Activated naive CD8-positive, alpha-beta T cell treated with anti-CD3 and anti-CD28 coated beads, Interleukin-2, amount 10 ng/mL, durations not matched to agents 7 days and 5 days (primary cell): ENCODE results near the gene ST6GAL1. TPM values are rescaled to one million over a fixed set of nuclear protein-coding genes. Genes with fewer than 3 reads are reported as not detected.

Source experiments
- ATAC-seq: fragments of 150-1000 bp; cut with Tn5 transposase; one replicate; pipeline ENCODE4 v1.10.0; 2021; ENCODE audit warnings: low read depth, moderate library complexity
- POLR2A ChIA-PET: fragments of 350-600 bp; sonication (Branson Sonifier 250); formaldehyde crosslinking; loops from one replicate; lab custom pipeline; 2021; ENCODE audit warnings: antibody characterized with exemption; lab: Charles Lee
- DNase-seq: peaks from one replicate; pipeline ENCODE4 v3.0.0; 2021
- H3K27ac Mint-ChIP-seq: one replicate; pipeline ENCODE4 v1.8.0; 2022; ENCODE audit warnings: mild to moderate bottlenecking, mixed read lengths
- H3K27me3 Mint-ChIP-seq: one replicate; pipeline ENCODE4 v1.8.0; 2022; ENCODE audit warnings: mild to moderate bottlenecking, moderate library complexity, mixed read lengths
- H3K36me3 Mint-ChIP-seq: one replicate; pipeline ENCODE4 v1.8.0; 2021; ENCODE audit warnings: mild to moderate bottlenecking, mixed read lengths
- H3K4me1 Mint-ChIP-seq: one replicate; pipeline ENCODE4 v1.8.0; 2021; ENCODE audit warnings: mixed read lengths
- H3K4me3 Mint-ChIP-seq: one replicate; pipeline ENCODE4 v1.8.0; 2022; ENCODE audit warnings: mild to moderate bottlenecking, moderate library complexity, mixed read lengths
- H3K9me3 Mint-ChIP-seq: one replicate; pipeline ENCODE4 v1.8.0; 2021; ENCODE audit warnings: mixed read lengths
- total RNA-seq, 2 experiments: library from RNA; stranded (reverse); gene quantifications; one replicate each; pipeline ENCODE4 v1.2.3, GENCODE V29; 2021

The ST6GAL1 gene
- total RNA-seq, 2 experiments from 2014 or later = 142 to 150 TPM

DNA sequence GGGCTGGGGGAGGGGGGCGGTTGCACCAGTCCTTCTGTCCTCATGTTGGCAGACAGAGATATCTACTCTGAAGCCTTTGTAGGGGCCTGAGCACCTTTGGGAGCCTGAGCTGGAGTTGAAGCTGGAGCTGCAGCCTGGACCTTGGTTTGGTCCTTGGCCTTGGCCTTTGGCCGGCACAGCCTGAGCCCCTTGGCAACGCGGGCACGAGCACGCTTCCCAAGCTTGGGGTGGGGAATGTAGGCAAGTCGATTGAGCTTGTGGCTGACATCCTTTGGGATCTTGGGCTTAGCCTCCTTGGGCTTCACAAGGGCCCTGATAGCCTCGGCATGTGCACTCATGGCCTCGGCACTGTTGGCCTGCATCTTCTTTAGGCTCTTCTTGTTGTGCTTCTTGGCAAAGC is 8.1 kb upstream of the ST6GAL1 start:
- Mint-ChIP-seq H3K36me3 (no peaks in the 10 kb centered on the region), H3K4me1 (peaks cover 6% of the 10 kb centered on the region), H3K9me3 (no peaks in the 10 kb centered on the region), H3K4me3 (no peak overlapping the region), H3K27ac (no peak overlapping the region), H3K27me3 (peaks cover 4% of the 10 kb centered on the region)
- POLR2A ChIA-PET = interaction anchor here (0.7 kb wide), 1 partner anchor 22 kb away, joined by 4 read pairs; no protein-coding TSS in a partner anchor
- DNase-seq = no peak
- ATAC-seq = no peak

DNA sequence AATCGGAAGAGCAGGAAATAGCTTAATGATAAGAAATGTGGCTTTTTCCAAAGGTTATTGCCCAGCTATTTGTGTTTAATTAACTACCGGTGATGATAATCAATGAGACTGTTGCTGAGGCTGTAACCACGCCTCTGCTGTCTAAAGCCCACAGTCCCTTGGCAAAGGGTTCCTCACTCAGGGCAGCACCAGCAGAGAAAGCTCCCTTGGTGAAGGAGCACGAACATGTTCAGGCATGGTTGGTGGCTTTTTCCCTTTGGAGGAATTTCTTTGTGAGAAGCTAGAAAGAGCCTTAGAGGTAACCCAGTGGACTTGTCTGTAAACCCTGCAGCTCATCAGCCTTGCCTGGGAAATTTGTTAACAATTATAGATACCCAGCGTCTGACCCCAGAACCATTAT is 7.5 kb upstream of the ST6GAL1 start:
- H3K36me3 Mint-ChIP-seq = no peaks in the 10 kb centered on the region
- ATAC-seq (no peak), DNase-seq (no peak)
- POLR2A ChIA-PET = no interaction called here
- peaks cover 4% of the 10 kb centered on the region for H3K27me3 Mint-ChIP-seq
- H3K27ac Mint-ChIP-seq = no peak overlapping the region
- H3K4me1 Mint-ChIP-seq = peaks cover 3% of the 10 kb centered on the region
- H3K4me3 Mint-ChIP-seq = no peak overlapping the region
- H3K9me3 Mint-ChIP-seq = no peaks in the 10 kb centered on the region

DNA sequence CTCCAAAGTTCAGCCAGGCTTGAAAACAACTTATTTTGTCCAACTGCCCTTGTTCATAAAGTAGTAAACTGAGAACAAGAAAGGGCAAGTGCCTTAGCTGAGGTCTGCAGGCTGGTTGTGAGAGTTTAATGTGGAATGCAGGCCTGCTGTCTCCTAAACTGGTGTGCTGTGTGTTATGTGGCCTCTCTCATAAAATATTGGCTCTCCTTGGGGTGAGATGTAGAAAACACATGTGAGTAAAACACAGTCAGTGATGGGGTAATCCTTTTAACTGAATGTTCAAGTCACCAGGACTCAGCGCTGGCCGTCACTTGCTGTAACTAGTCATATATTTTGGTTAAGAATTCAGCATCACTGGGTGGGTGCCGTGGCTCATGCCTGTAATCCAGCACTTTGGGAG is 7.1 kb upstream of the ST6GAL1 start:
- ATAC-seq (no peak), DNase-seq (no peak)
- Mint-ChIP-seq H3K4me1 (no peaks in the 10 kb centered on the region), H3K36me3 (no peaks in the 10 kb centered on the region), H3K4me3 (no peak overlapping the region), H3K27ac (no peak overlapping the region), H3K9me3 (no peaks in the 10 kb centered on the region), H3K27me3 (peaks cover 4% of the 10 kb centered on the region)
- POLR2A ChIA-PET = no interaction called here

DNA sequence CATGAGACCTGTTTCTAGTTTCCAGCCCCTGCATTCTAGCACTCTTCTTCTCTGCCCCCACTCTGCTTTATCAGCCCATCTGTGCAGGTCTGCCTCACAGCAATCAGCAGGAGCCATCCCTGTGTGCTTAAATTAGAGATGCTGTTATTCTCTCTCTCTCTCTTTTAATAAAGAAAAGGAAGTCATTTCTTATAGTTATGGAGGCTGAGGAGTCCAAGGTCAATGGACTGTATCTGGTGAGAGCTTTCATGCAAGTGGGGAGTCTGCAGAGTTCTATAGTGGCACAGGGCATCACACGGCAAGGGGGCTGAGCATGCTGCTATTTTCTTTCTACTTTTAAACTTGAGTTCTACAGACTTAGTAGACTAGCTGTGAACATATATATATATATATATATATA is 4.5 kb upstream of the ST6GAL1 start:
- ATAC-seq (no peak), DNase-seq (no peak)
- peaks cover 4% of the 10 kb centered on the region for H3K27me3 Mint-ChIP-seq
- POLR2A ChIA-PET = interaction anchor here (0.6 kb wide), 2 partner anchors 13 to 104 kb away, joined by 3 read pairs; no protein-coding TSS in a partner anchor
- peaks cover 6% of the 10 kb centered on the region for H3K4me1 Mint-ChIP-seq
- H3K4me3 Mint-ChIP-seq = no peak overlapping the region
- no peaks in the 10 kb centered on the region for H3K9me3 Mint-ChIP-seq
- H3K27ac Mint-ChIP-seq = no peak overlapping the region
- no peaks in the 10 kb centered on the region for H3K36me3 Mint-ChIP-seq

DNA sequence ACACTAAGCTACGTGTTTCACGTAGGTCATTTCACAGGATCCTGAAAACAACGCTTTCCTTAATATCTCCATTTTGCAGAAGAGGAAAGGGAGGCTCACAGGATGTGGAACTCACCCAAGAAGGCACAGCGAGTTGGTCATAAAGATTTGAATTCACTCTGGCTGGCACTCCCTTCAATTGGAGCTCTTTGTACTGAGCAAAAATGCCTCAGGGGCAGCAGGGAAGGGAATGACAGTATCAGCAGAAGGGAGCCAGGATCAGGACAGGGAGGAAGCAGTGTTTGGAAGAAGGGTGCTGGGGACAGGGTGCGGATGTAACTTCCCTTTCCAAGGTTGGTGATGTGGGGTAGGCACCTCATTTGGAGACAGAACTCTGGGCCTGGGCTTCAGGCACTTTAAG is 1.1 kb upstream of the ST6GAL1 start:
- H3K27ac Mint-ChIP-seq = no peak overlapping the region
- peaks cover 4% of the 10 kb centered on the region for H3K27me3 Mint-ChIP-seq
- peaks cover 12% of the 10 kb centered on the region for H3K36me3 Mint-ChIP-seq
- DNase-seq (no peak), ATAC-seq (no peak)
- H3K9me3 Mint-ChIP-seq = no peaks in the 10 kb centered on the region
- POLR2A ChIA-PET = interaction anchor here (3.1 to 5.0 kb wide), 2 partner anchors 20 to 102 kb away, joined by 11 to 40 read pairs; no protein-coding TSS in a partner anchor
- no peak overlapping the region for H3K4me3 Mint-ChIP-seq
- H3K4me1 Mint-ChIP-seq = peaks cover 22% of the 10 kb centered on the region

DNA sequence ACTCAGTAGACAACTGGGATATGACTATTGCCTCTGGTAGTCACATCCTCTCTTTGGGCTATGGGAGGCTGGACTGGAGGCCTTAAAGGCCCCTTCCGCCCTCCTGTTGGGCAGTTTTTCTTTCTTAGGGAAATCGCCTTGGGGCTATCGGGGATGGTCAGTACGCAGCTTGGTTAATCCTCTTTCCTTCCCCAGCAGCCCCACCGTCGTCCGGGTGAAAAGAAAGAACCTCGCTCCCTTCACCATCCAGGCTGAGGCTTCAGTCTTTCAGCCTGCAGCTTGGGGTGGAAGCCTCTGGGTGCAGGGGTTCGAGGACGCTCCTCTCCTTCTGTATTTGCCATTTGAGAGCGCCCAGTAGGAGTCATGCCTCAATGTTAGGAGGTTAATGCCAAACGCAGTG is 641 bp upstream of the ST6GAL1 start:
- H3K9me3 Mint-ChIP-seq = no peaks in the 10 kb centered on the region
- H3K4me1 Mint-ChIP-seq = peaks cover 22% of the 10 kb centered on the region
- H3K4me3 Mint-ChIP-seq = peak overlapping the region; percentile 92

DNA sequence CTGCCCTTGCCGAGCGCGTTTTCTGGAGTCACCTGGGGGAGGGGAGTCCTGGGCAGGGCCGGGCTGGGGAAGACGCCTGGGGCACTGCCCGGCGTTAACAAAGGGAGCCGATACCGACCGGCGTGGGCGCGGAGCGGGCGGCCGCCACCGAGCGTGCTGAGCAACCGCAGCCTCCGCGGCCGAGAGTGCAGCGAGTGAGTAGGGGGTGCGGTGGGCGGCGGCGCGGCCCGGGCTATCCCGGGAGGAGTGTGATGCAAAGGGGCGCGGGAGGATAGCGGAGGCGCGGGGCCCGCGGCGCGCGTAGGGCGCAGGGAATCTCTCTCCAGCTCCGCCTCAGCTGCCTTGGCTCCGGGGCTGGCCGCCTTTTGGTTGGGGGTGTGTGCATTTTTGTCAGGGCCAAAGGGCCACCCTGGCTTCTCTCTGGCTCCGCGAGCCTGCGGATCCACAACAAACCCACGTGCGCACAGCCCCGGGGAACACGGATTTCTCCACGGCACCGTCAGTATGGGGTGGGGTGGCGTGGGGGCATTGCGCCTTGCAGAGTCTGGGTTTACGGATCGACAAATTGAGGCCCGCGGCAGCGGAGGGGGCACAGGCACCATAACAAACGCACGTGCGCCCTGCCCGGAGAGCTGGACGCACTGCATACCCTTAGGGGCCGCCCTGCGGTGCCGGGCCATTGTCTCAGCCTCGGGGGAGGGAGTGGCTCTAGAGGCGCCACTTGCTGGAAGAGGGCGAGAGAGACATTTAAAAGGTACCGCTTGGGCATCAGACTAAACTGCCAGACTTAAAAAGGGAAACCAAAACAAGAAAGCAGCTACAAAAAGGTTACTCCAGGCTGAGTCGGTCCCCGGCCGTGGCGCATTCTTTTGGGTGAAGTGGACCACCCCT is 560 bp downstream of the ST6GAL1 start:
- Mint-ChIP-seq H3K9me3 (peaks cover 3% of the 10 kb centered on the region), H3K27me3 (no peaks in the 10 kb centered on the region), H3K36me3 (peaks cover 22% of the 10 kb centered on the region), H3K4me3 (peak overlapping the region; percentile 92), H3K4me1 (peaks cover 24% of the 10 kb centered on the region), H3K27ac (peak overlapping the region; percentile 90)
- POLR2A ChIA-PET = interaction anchor here (0.5 to 5.0 kb wide), 28 partner anchors 11 to 1008 kb away, joined by 3 to 49 read pairs (median 4); partner anchors contain the start of genes EIF4A2 and RPL39L
- DNase-seq (peak; percentile 70), ATAC-seq (peak; percentile 71)

More for the DNA sequence above, 641 bp upstream of the ST6GAL1 start:
- ATAC-seq (no peak), DNase-seq (no peak)
- H3K36me3 Mint-ChIP-seq = peaks cover 15% of the 10 kb centered on the region
- H3K27me3 Mint-ChIP-seq = peaks cover 4% of the 10 kb centered on the region
- POLR2A ChIA-PET = interaction anchor here (3.1 to 5.0 kb wide), 2 partner anchors 20 to 103 kb away, joined by 11 to 40 read pairs; no protein-coding TSS in a partner anchor
- peak overlapping the region; percentile 90 for H3K27ac Mint-ChIP-seq

DNA sequence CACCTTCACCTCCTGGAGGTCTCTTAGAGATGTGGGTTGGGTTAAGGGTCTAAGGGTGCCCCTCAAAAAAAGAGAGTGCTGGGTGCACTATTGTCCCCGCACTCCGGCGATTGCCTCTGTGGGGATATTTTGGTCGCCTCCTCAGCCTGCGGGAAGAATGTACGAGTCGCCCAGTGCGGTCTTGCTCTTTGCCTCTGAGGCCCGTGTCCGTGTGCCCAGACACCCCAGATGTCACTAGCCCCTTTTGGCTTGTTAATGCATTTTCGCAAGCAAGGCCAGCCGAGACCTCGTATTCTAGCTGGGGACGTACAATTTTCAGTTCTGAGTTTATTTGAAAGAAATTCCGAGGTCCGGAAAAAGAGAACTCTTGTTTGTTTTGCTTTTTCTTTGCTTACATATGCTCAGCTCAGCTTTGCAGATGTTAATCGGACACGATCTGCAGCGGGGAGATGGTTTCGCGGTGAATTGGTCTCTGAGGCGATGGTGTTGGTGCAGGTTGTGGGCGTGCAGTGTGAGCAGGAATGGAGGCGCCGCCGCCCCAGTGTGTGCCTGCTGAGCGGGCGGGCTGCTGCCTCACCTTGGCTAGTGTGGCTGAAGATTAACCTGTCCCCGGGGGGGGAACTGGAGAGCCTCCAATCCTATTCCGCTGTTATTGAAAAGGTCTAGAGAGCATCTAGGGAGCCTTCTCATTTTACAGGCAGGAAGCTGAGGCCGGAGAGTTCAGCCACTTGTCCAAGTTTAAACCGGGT is 1.4 kb downstream of the ST6GAL1 start:
- Mint-ChIP-seq H3K27me3 (no peaks in the 10 kb centered on the region), H3K4me1 (peaks cover 24% of the 10 kb centered on the region)
- POLR2A ChIA-PET = interaction anchor here (0.6 to 5.0 kb wide), 26 partner anchors 8 to 1007 kb away, joined by 3 to 49 read pairs (median 5); partner anchors contain the start of genes EIF4A2 and RPL39L

DNA sequence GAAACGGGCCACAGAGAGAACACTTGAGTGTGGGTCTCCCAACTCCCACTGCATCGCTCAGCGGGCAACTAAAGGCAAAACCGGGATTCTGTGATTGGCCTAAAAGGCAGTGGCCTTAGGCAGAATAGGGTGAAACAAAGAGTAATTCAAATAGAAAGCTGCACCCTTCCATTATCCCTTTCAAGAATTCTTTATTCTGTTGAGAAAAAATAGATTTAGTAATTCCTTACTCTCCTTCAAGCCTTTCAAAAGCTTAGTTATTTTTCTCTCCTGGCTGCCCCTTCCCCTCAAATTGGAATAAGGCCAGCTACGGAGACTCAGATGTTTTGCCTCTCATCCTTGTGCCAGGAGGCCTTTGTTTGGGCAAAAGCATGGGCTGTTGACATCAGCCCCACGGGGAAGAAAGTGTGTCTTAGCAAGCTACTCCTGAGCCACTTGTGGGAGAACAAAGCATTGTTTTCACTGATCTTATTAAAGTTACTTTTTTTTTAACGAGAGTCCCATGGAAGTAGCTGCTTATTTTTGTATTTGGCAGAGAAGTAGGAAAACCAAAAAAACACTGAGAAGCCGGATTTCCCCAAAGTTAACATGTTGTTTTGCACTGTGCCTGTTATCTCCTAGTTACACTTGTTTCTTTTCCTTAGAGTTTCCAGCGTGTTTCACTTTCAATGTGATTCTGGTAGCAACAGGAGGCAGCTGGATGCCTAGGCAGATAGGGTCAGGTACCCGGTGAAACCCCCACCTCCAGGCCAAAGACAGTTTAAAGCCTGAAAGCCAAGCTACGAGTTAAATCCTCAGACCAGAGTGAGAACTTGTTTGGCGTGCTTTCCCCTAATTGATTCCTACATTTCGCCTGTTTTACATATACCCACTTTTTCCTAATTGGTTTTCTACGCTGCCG is 2.2 kb downstream of the ST6GAL1 start:
- peak overlapping the region; percentile 92 for H3K4me3 Mint-ChIP-seq
- ATAC-seq (no peak), DNase-seq (no peak)
- peaks cover 3% of the 10 kb centered on the region for H3K9me3 Mint-ChIP-seq
- H3K27me3 Mint-ChIP-seq = no peaks in the 10 kb centered on the region
- peak overlapping the region; percentile 90 for H3K27ac Mint-ChIP-seq
- peaks cover 29% of the 10 kb centered on the region for H3K4me1 Mint-ChIP-seq
- POLR2A ChIA-PET = interaction anchor here (0.6 to 5.0 kb wide), 12 partner anchors 9 to 232 kb away, joined by 3 to 49 read pairs (median 8); partner anchors contain the start of genes EIF4A2 and RPL39L
- H3K36me3 Mint-ChIP-seq = peaks cover 28% of the 10 kb centered on the region

More for the DNA sequence above, 1.4 kb downstream of the ST6GAL1 start:
- ATAC-seq = peak; percentile 41
- peak; percentile 76 for DNase-seq
- Mint-ChIP-seq H3K9me3 (peaks cover 3% of the 10 kb centered on the region), H3K4me3 (peak overlapping the region; percentile 92), H3K36me3 (peaks cover 22% of the 10 kb centered on the region), H3K27ac (peak overlapping the region; percentile 90)

DNA sequence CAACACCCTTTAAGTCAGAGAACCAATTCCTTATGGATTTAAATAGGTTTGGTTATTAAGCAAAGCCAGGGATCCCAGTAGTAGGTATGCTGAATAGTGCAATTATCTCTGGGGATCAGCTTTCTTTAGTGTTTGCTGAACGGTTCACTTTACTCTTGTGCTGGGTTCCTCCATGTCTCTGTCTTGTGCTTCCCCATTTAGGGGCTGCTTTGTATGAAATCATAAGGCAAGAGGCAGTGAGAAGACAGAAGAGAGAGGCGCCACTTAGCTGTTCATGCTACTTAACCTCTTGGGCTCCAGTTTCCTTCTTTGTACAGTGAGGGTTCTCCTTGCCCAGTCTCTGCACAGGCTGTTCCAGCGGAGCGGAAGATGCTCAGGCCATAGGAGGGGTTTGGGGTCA is 3.5 kb downstream of the ST6GAL1 start:
- Mint-ChIP-seq H3K27me3 (no peaks in the 10 kb centered on the region), H3K4me3 (no peak overlapping the region), H3K36me3 (peaks cover 33% of the 10 kb centered on the region), H3K27ac (no peak overlapping the region), H3K9me3 (peaks cover 3% of the 10 kb centered on the region), H3K4me1 (peaks cover 33% of the 10 kb centered on the region)
- ATAC-seq = no peak
- DNase-seq = no peak
- POLR2A ChIA-PET = interaction anchor here (0.9 to 3.7 kb wide), 2 partner anchors 92 to 93 kb away, joined by 3 to 49 read pairs; no protein-coding TSS in a partner anchor

DNA sequence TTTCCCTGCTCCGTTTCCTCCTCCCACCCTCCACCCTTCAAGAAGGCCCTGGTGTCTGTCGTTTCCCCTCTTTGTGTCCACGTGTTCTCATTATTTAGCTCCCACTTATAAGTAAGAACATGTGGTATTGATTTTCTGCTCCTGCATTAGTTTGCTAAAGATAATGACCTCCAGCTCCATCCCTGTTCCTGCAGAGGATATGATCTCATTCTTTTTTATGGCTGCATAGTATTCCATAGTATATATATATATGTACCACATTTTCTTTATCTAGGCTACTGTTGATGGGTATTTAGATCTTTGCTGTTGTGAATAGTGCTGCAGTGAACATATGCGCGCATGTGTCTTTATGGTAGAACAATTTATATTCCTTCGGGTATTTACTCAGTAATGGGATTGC is 4.8 kb downstream of the ST6GAL1 start:
- Mint-ChIP-seq H3K36me3 (peaks cover 35% of the 10 kb centered on the region), H3K27ac (no peak overlapping the region), H3K4me1 (peaks cover 28% of the 10 kb centered on the region), H3K4me3 (no peak overlapping the region), H3K27me3 (no peaks in the 10 kb centered on the region), H3K9me3 (peaks cover 3% of the 10 kb centered on the region)
- ATAC-seq = no peak
- no peak for DNase-seq
- POLR2A ChIA-PET = no interaction called here
